HL-60 (cell line): ENCODE data around the gene ABCD3.

Source experiments
- POLR2AphosphoS5 ChIP-seq: IDR thresholded peaks from 2 replicates; pipeline ENCODE4 v1.6.1; 2012; ENCODE audit warnings: low read depth
- TF ChIP-seq, protein P1 (sequence below): IDR thresholded peaks from one replicate; pipeline ENCODE4 v1.5.1; 2011; ENCODE audit warnings: low read length, control low read depth, inconsistent platforms; ENCODE audit not compliant: insufficient read depth
- TF ChIP-seq, protein P2 (sequence below): IDR thresholded peaks from 2 replicates; pipeline ENCODE4 v1.6.1; 2012; ENCODE audit warnings: low read depth; ENCODE audit not compliant: insufficient replicate concordance

DNA sequence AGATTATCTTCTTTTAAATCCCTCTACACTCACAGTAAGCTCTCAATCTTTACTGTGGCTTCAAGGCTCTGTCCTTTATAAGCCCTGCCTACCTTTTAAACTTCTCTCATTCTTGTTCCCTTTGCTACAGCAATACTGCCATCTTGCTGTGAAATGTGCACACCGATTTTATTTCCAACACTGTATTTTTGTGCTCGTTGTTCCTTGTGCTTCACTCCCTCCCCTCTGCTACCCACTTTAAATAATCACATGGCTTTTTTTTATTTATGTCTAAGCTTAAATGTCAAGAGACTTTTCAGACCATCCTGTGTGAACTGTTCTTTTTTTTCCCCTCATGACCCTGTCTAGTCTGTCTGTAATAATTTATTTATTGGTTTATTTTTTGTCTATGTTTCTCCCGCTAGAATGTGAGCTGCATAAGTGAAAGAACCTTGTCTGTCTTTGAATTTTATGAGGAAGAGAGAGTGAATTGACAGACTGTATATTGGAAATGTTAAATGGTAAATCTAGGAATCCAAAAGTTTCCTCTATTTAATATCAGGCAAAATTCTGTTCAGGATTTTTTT, 45.7 kb downstream of the ABCD3 start:
- no peak for TF ChIP-seq POLR2AphosphoS5
- TF ChIP-seq, protein P1, sequence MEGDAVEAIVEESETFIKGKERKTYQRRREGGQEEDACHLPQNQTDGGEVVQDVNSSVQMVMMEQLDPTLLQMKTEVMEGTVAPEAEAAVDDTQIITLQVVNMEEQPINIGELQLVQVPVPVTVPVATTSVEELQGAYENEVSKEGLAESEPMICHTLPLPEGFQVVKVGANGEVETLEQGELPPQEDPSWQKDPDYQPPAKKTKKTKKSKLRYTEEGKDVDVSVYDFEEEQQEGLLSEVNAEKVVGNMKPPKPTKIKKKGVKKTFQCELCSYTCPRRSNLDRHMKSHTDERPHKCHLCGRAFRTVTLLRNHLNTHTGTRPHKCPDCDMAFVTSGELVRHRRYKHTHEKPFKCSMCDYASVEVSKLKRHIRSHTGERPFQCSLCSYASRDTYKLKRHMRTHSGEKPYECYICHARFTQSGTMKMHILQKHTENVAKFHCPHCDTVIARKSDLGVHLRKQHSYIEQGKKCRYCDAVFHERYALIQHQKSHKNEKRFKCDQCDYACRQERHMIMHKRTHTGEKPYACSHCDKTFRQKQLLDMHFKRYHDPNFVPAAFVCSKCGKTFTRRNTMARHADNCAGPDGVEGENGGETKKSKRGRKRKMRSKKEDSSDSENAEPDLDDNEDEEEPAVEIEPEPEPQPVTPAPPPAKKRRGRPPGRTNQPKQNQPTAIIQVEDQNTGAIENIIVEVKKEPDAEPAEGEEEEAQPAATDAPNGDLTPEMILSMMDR: peak; percentile 63
- TF ChIP-seq, protein P2, sequence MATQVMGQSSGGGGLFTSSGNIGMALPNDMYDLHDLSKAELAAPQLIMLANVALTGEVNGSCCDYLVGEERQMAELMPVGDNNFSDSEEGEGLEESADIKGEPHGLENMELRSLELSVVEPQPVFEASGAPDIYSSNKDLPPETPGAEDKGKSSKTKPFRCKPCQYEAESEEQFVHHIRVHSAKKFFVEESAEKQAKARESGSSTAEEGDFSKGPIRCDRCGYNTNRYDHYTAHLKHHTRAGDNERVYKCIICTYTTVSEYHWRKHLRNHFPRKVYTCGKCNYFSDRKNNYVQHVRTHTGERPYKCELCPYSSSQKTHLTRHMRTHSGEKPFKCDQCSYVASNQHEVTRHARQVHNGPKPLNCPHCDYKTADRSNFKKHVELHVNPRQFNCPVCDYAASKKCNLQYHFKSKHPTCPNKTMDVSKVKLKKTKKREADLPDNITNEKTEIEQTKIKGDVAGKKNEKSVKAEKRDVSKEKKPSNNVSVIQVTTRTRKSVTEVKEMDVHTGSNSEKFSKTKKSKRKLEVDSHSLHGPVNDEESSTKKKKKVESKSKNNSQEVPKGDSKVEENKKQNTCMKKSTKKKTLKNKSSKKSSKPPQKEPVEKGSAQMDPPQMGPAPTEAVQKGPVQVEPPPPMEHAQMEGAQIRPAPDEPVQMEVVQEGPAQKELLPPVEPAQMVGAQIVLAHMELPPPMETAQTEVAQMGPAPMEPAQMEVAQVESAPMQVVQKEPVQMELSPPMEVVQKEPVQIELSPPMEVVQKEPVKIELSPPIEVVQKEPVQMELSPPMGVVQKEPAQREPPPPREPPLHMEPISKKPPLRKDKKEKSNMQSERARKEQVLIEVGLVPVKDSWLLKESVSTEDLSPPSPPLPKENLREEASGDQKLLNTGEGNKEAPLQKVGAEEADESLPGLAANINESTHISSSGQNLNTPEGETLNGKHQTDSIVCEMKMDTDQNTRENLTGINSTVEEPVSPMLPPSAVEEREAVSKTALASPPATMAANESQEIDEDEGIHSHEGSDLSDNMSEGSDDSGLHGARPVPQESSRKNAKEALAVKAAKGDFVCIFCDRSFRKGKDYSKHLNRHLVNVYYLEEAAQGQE: no peak
